Right ventricle myocardium superior (tissue), 1 donor: ENCODE results near the gene CHST3. TPM values are rescaled to one million over a fixed set of nuclear protein-coding genes. Genes with fewer than 3 reads are reported as not detected.
"Not testable (repeated sequence)": the region's sequence is repeated elsewhere in the genome, so short reads cannot be mapped to it uniquely, and the experiment has no call there.

Experiments used
- ATAC-seq: fragments of 200-7000 bp; cut with Tn5 transposase; one replicate; pipeline ENCODE4 v1.9.1; 2020; ENCODE audit warnings: mild to moderate bottlenecking; ENCODE audit not compliant: poor library complexity
- DNase-seq: peaks from one replicate; pipeline ENCODE4 v3.0.0-alpha.2; 2020
- intact Hi-C: fragments of 100-400 bp; cut with DNase I; formaldehyde crosslinking; loops from one replicate; pipeline ENCODE4 v1.11.2; 2022
- total RNA-seq: library from RNA; stranded (reverse); fragmentation: NEBNext Ultra II Directional; extraction: Animal tissue kit (Norgen Biotek cat#: 25700); gene quantifications from one replicate; pipeline ENCODE4 v1.2.1, GENCODE V29; 2021
- donor health status: DM: no; HTN: yes; CAD: no; lungs with severe emphysema.

The CHST3 gene
- total RNA-seq, 1 donor from 2014 or later: 15.4 TPM

GRCh38 chr10:71970331-71970730 lies 6.1 kb downstream of the CHST3 start:
- ATAC-seq (peak; percentile 32), DNase-seq (no peak)

GRCh38 chr10:71970869-71971268 lies 6.7 kb downstream of the CHST3 start:
- intact Hi-C loops: no loop called here
- ATAC-seq: no peak
- no peak for DNase-seq

More at GRCh38 chr10:71970331-71970730, 6.1 kb downstream of the CHST3 start:
- intact Hi-C loops: no loop called here

GRCh38 chr10:71971311-71971731 lies 7.1 kb downstream of the CHST3 start:
- no peak for ATAC-seq
- DNase-seq: no peak
- intact Hi-C loops: no loop called here

GRCh38 chr10:71971769-71972555 lies 7.8 kb downstream of the CHST3 start:
- no peak for DNase-seq
- no peak for ATAC-seq
- intact Hi-C loops: no loop called here

- intact Hi-C loops: no loop called here
- no peak for ATAC-seq
- no peak for DNase-seq
These were observed 8.8 kb downstream of the CHST3 start for GRCh38 chr10:71972746-71973695.

- DNase-seq: no peak
- intact Hi-C loops: no loop called here
- no peak for ATAC-seq
These were observed 9.7 kb downstream of the CHST3 start for GRCh38 chr10:71973777-71974488.

- DNase-seq (no peak), ATAC-seq (no peak)
- intact Hi-C loops: no loop called here
These were observed 10.4 kb downstream of the CHST3 start for GRCh38 chr10:71974489-71975021.

- DNase-seq (peak; percentile 77), ATAC-seq (peak; percentile 76)
- intact Hi-C loops: no loop called here
These were observed 11.1 kb downstream of the CHST3 start for GRCh38 chr10:71975087-71975870.

- intact Hi-C loops: no loop called here
- peak; percentile 70 for ATAC-seq
- DNase-seq: no peak
These were observed 11.9 kb downstream of the CHST3 start for GRCh38 chr10:71975871-71976725.

GRCh38 chr10:71977614-71977903 lies 13.4 kb downstream of the CHST3 start:
- intact Hi-C loops, ATAC-seq, DNase-seq: not testable (repeated sequence)

- intact Hi-C loops: no loop called here
- DNase-seq (no peak), ATAC-seq (no peak)
These were observed 14.3 kb downstream of the CHST3 start for GRCh38 chr10:71978476-71978875.

GRCh38 chr10:71978988-71979691 lies 14.9 kb downstream of the CHST3 start:
- no peak for DNase-seq
- intact Hi-C loops: no loop called here
- no peak for ATAC-seq

GRCh38 chr10:71979692-71980062 lies 15.5 kb downstream of the CHST3 start:
- DNase-seq (no peak), ATAC-seq (no peak)
- intact Hi-C loops: no loop called here

GRCh38 chr10:71980181-71981014 lies 16.2 kb downstream of the CHST3 start:
- DNase-seq (no peak), ATAC-seq (no peak)
- intact Hi-C loops: no loop called here

GRCh38 chr10:71981015-71981875 lies 17.1 kb downstream of the CHST3 start:
- ATAC-seq (peak; percentile 9), DNase-seq (no peak)
- intact Hi-C loops: no loop called here
